HG02885 (cell line): ENCODE measurements around the gene SMYD5.

Source experiments
- ATAC-seq: cut with Tn5 transposase; IDR thresholded peaks from one replicate; pipeline ENCODE4 v1.9.1; 2021; ENCODE audit warnings: mild to moderate bottlenecking; ENCODE audit not compliant: unreplicated experiment, poor library complexity

SMYD5 gene

DNA sequence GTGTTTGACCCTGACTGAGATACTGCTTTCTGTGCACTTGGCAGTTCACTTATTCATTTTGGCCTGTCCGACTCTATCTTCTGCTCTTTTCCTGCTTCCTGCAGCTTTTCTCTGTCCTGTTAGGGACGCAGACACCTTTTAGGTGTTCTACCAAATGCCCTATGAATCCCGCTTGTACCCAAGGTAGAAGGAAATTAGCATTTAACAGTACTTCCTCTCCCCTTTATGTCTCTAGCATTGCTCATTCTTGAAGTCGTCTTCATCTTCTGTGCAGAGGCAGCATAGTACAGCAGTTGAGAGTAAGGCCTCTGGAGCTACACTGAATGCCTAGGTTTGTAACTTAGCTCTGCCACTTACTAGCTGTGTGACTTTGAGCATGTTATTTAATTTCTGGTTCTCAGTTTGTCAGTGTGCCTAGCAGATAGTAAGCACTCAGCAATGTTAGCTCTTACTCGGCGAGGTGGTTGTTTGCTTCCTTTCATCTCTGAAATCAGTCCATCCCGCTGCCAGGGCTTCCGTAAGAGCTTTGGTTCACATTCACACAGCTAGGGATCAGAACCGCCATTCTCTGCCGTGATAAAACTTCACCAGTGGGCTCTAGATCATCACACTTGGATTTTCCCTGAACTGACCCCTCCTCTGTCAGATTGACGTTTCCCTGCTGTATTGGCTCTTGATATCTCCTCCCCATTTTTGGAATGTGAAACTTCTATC lies 21.4 kb downstream of the SMYD5 start:
- no peak for ATAC-seq

GRCh38 chr2:73237168-73237567 lies 23.1 kb downstream of the SMYD5 start:
- ATAC-seq, result no peak

DNA sequence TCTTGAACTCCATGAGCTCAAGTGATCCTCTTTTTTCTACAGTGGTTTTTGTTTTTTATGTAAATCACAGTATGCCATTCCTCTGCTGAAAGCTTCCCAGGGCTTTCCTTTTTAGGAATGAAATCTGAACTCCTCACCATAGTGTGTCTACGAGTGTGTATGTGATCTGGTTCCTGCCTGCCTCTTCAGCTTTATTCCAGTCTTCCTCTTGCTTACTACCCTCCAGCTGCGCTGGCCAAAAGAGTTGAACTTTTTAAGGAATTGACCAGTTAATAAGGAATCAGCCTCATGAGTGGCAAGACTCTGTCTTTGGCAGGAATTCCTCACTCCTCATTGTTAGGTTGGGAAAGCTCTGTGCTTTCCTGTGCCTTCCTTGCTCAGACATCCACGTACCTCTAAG lies 24.1 kb downstream of the SMYD5 start:
- ATAC-seq, result no peak

GRCh38 chr2:73238976-73239375 lies 24.9 kb downstream of the SMYD5 start:
- ATAC-seq, result no peak

DNA sequence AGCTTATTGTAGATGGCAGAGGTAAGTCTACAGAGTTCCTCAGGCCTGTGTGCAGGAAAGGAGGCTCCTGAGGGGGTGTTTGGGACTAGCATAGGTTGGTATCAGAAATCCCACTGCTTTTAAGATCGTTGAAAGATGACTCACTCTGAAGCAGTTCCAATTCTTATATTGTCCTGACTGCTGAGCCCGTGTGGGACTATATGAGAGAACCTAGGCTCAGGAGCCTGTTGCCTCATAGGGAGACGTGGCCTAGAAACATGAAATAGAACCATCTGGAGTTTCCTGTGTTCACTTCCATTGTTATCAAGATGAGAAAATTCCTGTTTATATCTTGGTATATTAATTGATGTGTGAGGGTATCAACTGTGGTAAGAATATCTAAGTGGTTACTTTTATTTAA lies 25.7 kb downstream of the SMYD5 start:
- no peak for ATAC-seq

- ATAC-seq, result no peak
These were observed 30.0 kb downstream of the SMYD5 start for GRCh38 chr2:73243884-73244570.

GRCh38 chr2:73244580-73244979 lies 30.5 kb downstream of the SMYD5 start:
- no peak for ATAC-seq

- ATAC-seq, result no peak
These were observed 32.8 kb downstream of the SMYD5 start for GRCh38 chr2:73246850-73247249.

DNA sequence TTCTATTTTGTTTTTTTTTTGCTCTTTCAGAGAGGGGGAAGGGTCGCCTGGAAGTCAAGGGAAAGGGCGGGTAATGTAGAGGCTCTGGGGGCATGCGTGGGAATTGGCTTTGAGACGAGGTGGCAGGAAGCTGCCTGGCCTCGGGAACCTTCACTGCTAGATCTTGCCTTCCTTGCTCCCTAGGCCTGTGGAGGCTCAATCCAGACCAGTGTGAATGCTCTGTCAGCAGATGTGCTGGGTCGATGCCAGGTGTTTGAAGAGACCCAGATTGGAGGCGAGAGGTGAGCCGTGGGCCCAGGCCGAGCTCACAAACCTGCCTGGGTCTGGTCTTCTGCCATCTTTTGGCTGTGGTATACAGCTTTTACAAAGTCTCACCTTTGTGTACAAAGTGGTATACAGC lies 35.6 kb downstream of the SMYD5 start:
- no peak for ATAC-seq

DNA sequence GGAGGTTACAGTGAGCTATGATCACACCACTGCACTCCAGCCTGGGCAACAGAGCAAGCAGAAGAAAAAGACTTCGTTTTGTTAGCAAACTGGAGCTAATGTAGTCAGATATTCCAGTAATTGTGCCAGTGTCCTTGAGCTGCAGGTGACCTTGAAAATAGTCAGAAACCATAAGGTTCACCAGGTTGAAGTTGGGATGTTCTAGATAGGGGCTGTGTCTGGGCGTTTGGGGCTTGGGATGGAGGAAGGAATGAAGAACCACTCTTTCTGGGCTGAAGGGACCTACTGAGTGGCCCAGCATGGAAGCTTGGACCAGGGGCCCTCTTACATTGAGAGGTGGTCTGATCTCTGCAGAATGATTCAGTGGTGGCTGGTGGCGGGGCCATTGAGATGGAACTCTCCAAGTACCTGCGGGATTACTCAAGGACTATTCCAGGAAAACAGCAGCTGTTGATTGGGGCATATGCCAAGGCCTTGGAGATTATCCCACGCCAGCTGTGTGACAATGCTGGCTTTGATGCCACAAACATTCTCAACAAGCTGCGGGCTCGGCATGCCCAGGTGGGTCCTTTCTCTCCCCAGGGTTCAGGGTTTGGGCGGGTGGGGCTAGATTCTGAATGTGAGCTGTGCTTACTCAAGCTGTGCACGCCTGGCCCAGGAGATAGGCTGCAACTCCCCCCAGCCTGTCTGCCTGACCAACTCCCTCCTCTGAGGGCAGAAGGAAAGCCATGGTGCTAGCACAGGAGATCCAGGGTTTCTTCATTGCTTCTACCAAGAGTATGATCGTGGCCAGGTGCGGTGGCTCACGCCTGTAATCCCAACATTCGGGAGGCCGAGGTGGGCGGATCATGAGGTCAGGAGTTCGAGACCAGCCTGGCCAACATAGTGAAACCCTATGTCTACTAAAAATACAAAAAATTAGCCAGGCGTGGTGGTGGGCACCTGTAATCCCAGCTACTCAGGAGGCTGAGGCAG lies 37.1 kb downstream of the SMYD5 start:
- no peak for ATAC-seq

- no peak for ATAC-seq
These were observed 38.4 kb downstream of the SMYD5 start for GRCh38 chr2:73252238-73253027.

DNA sequence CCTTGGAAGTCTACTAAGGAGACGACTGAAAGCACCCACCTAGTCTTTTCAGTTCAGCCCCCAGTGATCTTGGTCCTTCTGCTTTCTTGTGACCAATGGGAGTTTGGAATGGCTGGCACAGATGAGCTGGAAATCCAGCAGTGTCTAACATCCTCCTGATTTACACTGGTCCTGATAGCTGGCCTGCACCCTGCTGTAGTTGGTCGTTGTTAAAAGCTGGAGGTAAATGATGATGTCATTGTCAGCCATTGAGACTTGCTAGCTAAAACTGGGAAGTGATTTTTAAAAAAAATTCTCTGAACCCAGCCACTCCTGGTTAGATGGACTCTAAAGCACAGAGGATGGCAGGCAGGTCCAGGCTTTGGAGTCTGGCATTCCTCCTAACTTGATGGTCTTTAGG lies 39.4 kb downstream of the SMYD5 start:
- ATAC-seq, result no peak

DNA sequence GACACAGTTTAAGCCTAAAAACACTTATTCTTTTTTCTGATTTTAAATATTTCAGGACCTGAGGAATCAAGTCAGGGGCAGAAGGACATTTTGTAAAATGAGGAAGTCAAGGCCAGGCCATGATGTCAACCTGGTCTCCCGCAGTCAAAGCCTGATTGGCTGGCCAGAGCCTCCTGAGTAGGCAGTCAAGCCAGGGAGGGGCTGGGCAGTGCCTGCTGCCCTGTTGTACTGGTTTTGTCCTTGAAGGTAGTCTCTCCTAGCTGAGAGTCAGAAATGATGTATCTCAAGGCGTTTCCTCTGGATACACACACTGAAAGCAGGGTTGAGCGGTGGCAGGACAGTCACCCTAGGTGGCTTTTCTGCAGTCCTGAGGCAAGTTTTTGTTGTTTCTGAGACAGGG lies 39.9 kb downstream of the SMYD5 start:
- ATAC-seq, result no peak

DNA sequence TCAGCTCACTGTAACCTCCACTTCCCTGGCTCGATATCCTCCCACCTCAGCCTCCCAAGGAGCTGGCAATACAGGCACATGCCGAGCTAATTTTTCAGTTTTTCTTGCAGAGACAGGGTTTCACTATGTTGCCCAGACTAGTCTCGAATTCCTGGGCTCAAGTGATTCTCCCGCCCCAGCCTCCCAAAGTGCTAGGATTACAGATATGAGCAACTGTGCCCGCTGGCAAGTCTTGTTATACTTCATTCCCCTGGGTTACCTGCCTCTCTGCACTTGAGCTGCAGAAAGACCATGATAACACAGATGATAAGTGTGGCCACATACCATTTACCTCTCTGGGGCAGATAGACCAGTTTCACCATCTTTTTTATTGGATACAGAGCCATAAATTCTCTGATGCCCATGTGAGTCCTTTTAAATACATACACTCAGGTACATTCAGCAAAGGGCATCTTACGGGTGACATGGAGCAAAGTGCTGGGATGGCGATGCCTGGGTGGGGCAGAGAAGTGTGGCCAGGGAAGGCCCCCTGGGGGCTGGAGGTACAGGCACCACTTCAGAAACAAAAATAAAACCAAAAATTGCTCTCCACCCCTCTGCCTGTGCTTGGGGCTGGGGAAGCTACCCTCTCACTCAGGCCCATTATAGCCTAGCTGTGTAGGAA lies 40.4 kb downstream of the SMYD5 start:
- ATAC-seq, result no peak

GRCh38 chr2:73255007-73255644 lies 41.1 kb downstream of the SMYD5 start:
- no peak for ATAC-seq

- ATAC-seq, result no peak
These were observed 42.0 kb downstream of the SMYD5 start for GRCh38 chr2:73255907-73256617.

GRCh38 chr2:73256618-73256922 lies 42.5 kb downstream of the SMYD5 start:
- no peak for ATAC-seq

DNA sequence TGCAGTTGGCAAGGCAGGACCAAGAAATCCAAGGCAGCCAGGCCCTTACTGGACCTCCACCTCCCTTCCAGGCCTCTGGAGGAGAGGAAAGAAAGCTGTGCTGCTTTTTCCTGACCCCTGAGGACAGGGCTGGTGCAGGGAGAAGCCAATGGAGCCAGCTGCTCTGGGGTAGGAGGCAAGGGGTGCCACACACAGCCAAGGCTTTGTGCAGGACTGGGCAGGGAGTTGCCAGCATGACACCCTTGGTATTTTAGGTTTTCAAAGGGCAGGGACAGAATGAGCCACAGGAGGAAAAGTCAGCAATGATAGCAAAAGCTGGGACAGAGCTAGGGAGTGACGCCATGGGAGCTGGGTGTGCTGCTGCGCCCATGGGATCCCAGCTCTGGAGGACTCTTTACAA lies 43.0 kb downstream of the SMYD5 start:
- no peak for ATAC-seq
